Pons (tissue), 1 donor: Measurements from ENCODE around the gene PASD1.
"Not testable (repeated sequence)": the region's sequence is repeated elsewhere in the genome, so short reads cannot be mapped to it uniquely, and the experiment has no call there.

Experiments used
- DNase-seq: peaks from one replicate; pipeline ENCODE4 v3.0.0-alpha.2; 2016; ENCODE audit warnings: low spot score

PASD1 gene

GRCh38 chrX:151563449-151563848 lies at the start of gene PASD1:
Gene PASD1 (plus strand): TSS chrX:151563675. CDS start chrX:151601554, 37,879 bp downstream.
- no peak for DNase-seq

- no peak for DNase-seq
Observed at GRCh38 chrX:151515237-151515636, 48.2 kb upstream of the PASD1 start.

GRCh38 chrX:151516538-151517187 lies 46.8 kb upstream of the PASD1 start:
- DNase-seq = no peak

- DNase-seq = no peak
Observed at GRCh38 chrX:151517421-151517820, 46.1 kb upstream of the PASD1 start.

GRCh38 chrX:151523351-151523750 lies 40.1 kb upstream of the PASD1 start:
- DNase-seq = no peak

- DNase-seq = no peak
Observed at GRCh38 chrX:151536571-151536970, 26.9 kb upstream of the PASD1 start.

- DNase-seq = no peak
Observed at GRCh38 chrX:151537572-151537971, 25.9 kb upstream of the PASD1 start.

GRCh38 chrX:151538190-151539122 lies 25.0 kb upstream of the PASD1 start:
- no peak for DNase-seq

- no peak for DNase-seq
Observed at GRCh38 chrX:151543706-151544105, 19.8 kb upstream of the PASD1 start.

- DNase-seq = not testable (repeated sequence)
Observed at GRCh38 chrX:151546226-151546625, 17.2 kb upstream of the PASD1 start.

- DNase-seq = not testable (repeated sequence)
Observed at GRCh38 chrX:151551176-151551575, 12.3 kb upstream of the PASD1 start.

- no peak for DNase-seq
Observed at GRCh38 chrX:151552743-151553142, 10.7 kb upstream of the PASD1 start.

- not testable (repeated sequence) for DNase-seq
Observed at GRCh38 chrX:151555301-151555700, 8.2 kb upstream of the PASD1 start.

GRCh38 chrX:151562485-151562884 lies 990 bp upstream of the PASD1 start:
- DNase-seq = not testable (repeated sequence)

- not testable (repeated sequence) for DNase-seq
Observed at GRCh38 chrX:151563003-151563402, 472 bp upstream of the PASD1 start.

GRCh38 chrX:151564035-151564434 lies 560 bp downstream of the PASD1 start:
- no peak for DNase-seq

GRCh38 chrX:151566872-151567271 lies 3.4 kb downstream of the PASD1 start:
- not testable (repeated sequence) for DNase-seq

- no peak for DNase-seq
Observed at GRCh38 chrX:151570561-151570960, 7.1 kb downstream of the PASD1 start.

- not testable (repeated sequence) for DNase-seq
Observed at GRCh38 chrX:151593384-151593783, 29.9 kb downstream of the PASD1 start.

GRCh38 chrX:151596282-151596681 lies 32.8 kb downstream of the PASD1 start:
- DNase-seq = no peak

- no peak for DNase-seq
Observed at GRCh38 chrX:151604931-151605330, 41.5 kb downstream of the PASD1 start.

GRCh38 chrX:151609222-151609621 lies 45.7 kb downstream of the PASD1 start:
- no peak for DNase-seq

- no peak for DNase-seq
Observed at GRCh38 chrX:151621422-151621821, 57.9 kb downstream of the PASD1 start.
